ENCODE data around the gene CTTN.

CTTN gene

GRCh38 chr11:70409871-70410270 lies 11.5 kb downstream of the CTTN start:
- DNase-seq (ENCODE audit: low spot score): no peak

GRCh38 chr11:70410276-70411205 lies 12.2 kb downstream of the CTTN start:
- no peak for DNase-seq (ENCODE audit: low spot score)

GRCh38 chr11:70411713-70412452 lies 13.6 kb downstream of the CTTN start:
- no peak for DNase-seq (ENCODE audit: low spot score)

- no peak for DNase-seq (ENCODE audit: low spot score)
Measured at GRCh38 chr11:70413151-70413550, 14.8 kb downstream of the CTTN start.

- DNase-seq (ENCODE audit: low spot score): no peak
Measured at GRCh38 chr11:70414341-70415100, 16.2 kb downstream of the CTTN start.

GRCh38 chr11:70415191-70415590 lies 16.9 kb downstream of the CTTN start:
- DNase-seq (ENCODE audit: low spot score): no peak

GRCh38 chr11:70415642-70416395 lies 17.5 kb downstream of the CTTN start:
- no peak for DNase-seq (ENCODE audit: low spot score)

- no peak for DNase-seq (ENCODE audit: low spot score)
Measured at GRCh38 chr11:70416881-70417280, 18.6 kb downstream of the CTTN start.

GRCh38 chr11:70418130-70418529 lies 19.8 kb downstream of the CTTN start:
- no peak for DNase-seq (ENCODE audit: low spot score)

GRCh38 chr11:70419307-70420007 lies 21.1 kb downstream of the CTTN start:
- DNase-seq (ENCODE audit: low spot score): no peak

- DNase-seq (ENCODE audit: low spot score): no peak
Measured at GRCh38 chr11:70420008-70420464, 21.7 kb downstream of the CTTN start.

- no peak for DNase-seq (ENCODE audit: low spot score)
Measured at GRCh38 chr11:70420496-70420895, 22.2 kb downstream of the CTTN start.

- DNase-seq (ENCODE audit: low spot score): no peak
Measured at GRCh38 chr11:70421123-70421522, 22.8 kb downstream of the CTTN start.

- no peak for DNase-seq (ENCODE audit: low spot score)
Measured at GRCh38 chr11:70422692-70423522, 24.6 kb downstream of the CTTN start.

- no peak for DNase-seq (ENCODE audit: low spot score)
Measured at GRCh38 chr11:70423523-70424505, 25.5 kb downstream of the CTTN start.

- no peak for DNase-seq (ENCODE audit: low spot score)
Measured at GRCh38 chr11:70424765-70425344, 26.5 kb downstream of the CTTN start.

GRCh38 chr11:70427436-70427835 lies 29.1 kb downstream of the CTTN start:
- no peak for DNase-seq (ENCODE audit: low spot score)

- DNase-seq (ENCODE audit: low spot score): no peak
Measured at GRCh38 chr11:70428701-70429427, 30.5 kb downstream of the CTTN start.
